PC-9 (cell line): Measurements from ENCODE around the gene AQR. TPM values are rescaled to one million over a fixed set of nuclear protein-coding genes. Genes with fewer than 3 reads are reported as not detected.

Experiments used
- BruUV-seq: library from RNA; stranded (reverse); fragments of 400-500 nt; replicated peaks from 2 replicates; lab custom pipeline; 2021; lab: Mats Ljungman, UMichigan
- CTCF ChIA-PET: fragments of 300-600 bp; sonication (Branson Sonifier 250); formaldehyde crosslinking; loops from one replicate; lab custom pipeline; 2022; ENCODE audit warnings: antibody characterized with exemption; lab: Charles Lee
- POLR2A ChIA-PET: fragments of 300-600 bp; sonication (Branson Sonifier 250); formaldehyde crosslinking; loops from one replicate; lab custom pipeline; 2022; ENCODE audit warnings: antibody characterized with exemption; ENCODE audit not compliant: unreplicated experiment; lab: Charles Lee
- DNase-seq, 2 experiments: peaks; one replicate each; pipeline versions ENCODE4 v3.0.0 to v3.0.0-alpha.2; 2015 to 2022; ENCODE audit warnings: mixed read lengths in 1 of 2
- H2AFZ ChIP-seq: fragments of 200-600 bp; sonication (generic); 2 replicates; pipeline ENCODE4 v1.8.1; 2017; ENCODE audit warnings: antibody characterized with exemption
- H3F3A ChIP-seq: fragments of 200-600 bp; sonication (generic); 2 replicates; pipeline ENCODE4 v1.8.1; 2017; ENCODE audit warnings: antibody characterized with exemption, mild to moderate bottlenecking, low read depth; ENCODE audit not compliant: insufficient read depth
- H3K27ac ChIP-seq: fragments of 200-600 bp; sonication (generic); 2 replicates; pipeline ENCODE4 v1.6.1; 2016; ENCODE audit warnings: mixed run types
- H3K27me3 ChIP-seq: fragments of 200-600 bp; sonication (generic); 2 replicates; pipeline ENCODE4 v1.6.1; 2016; ENCODE audit warnings: low read depth, mixed run types; ENCODE audit not compliant: insufficient read depth
- H3K36me3 ChIP-seq: fragments of 200-600 bp; sonication (generic); 2 replicates; pipeline ENCODE4 v1.6.1; 2016; ENCODE audit warnings: low read depth, mixed run types
- H3K4me1 ChIP-seq: fragments of 200-600 bp; sonication (generic); replicated peaks from 2 replicates; pipeline ENCODE4 v1.6.1; 2016; ENCODE audit warnings: mixed run types; ENCODE audit not compliant: insufficient read depth
- H3K4me2 ChIP-seq: fragments of 200-600 bp; sonication (generic); 2 replicates; pipeline ENCODE4 v1.6.1; 2017; ENCODE audit warnings: mixed run types
- H3K4me3 ChIP-seq: fragments of 200-600 bp; sonication (generic); 2 replicates; pipeline ENCODE4 v1.6.1; 2016; ENCODE audit warnings: mixed run types
- H3K79me2 ChIP-seq: fragments of 200-600 bp; sonication (generic); 2 replicates; pipeline ENCODE4 v1.6.1; 2017; ENCODE audit warnings: low read depth, mixed run types
- H3K9me2 ChIP-seq: fragments of 200-600 bp; sonication (generic); 2 replicates; pipeline ENCODE4 v1.8.1; 2017; ENCODE audit warnings: mild to moderate bottlenecking; ENCODE audit not compliant: insufficient read depth
- H3K9me3 ChIP-seq: fragments of 200-600 bp; sonication (generic); 2 replicates; pipeline ENCODE4 v1.8.1; 2016; ENCODE audit warnings: low read depth; ENCODE audit not compliant: insufficient read depth
- H4K20me1 ChIP-seq: fragments of 200-600 bp; sonication (generic); 2 replicates; pipeline ENCODE4 v1.8.1; 2017; ENCODE audit not compliant: insufficient read depth
- EZH2 ChIP-seq: fragments of 200-600 bp; sonication (generic); IDR thresholded peaks from 2 replicates; pipeline ENCODE4 v1.8.0; 2017; ENCODE audit warnings: antibody characterized with exemption, low read depth
- intact Hi-C: fragments of 100-400 bp; cut with micrococcal nuclease; formaldehyde crosslinking; loops from one replicate; pipeline ENCODE4 v1.10.0; 2022; ENCODE audit not compliant: unreplicated experiment
- total RNA-seq: library from RNA; stranded (reverse); gene quantifications from 2 replicates; pipeline ENCODE4 v1.2.3, GENCODE V29; 2021
- TF ChIP-seq, protein P1 (sequence below): fragments of 200-600 bp; sonication (generic); conservative IDR thresholded peaks from 2 replicates; pipeline ENCODE4 v1.6.1; 2017; ENCODE audit warnings: mixed run types, antibody characterized with exemption, mild to moderate bottlenecking, moderate library complexity

AQR gene
- total RNA-seq, 1 experiment from 2014 or later, result 33.6 TPM

DNA sequence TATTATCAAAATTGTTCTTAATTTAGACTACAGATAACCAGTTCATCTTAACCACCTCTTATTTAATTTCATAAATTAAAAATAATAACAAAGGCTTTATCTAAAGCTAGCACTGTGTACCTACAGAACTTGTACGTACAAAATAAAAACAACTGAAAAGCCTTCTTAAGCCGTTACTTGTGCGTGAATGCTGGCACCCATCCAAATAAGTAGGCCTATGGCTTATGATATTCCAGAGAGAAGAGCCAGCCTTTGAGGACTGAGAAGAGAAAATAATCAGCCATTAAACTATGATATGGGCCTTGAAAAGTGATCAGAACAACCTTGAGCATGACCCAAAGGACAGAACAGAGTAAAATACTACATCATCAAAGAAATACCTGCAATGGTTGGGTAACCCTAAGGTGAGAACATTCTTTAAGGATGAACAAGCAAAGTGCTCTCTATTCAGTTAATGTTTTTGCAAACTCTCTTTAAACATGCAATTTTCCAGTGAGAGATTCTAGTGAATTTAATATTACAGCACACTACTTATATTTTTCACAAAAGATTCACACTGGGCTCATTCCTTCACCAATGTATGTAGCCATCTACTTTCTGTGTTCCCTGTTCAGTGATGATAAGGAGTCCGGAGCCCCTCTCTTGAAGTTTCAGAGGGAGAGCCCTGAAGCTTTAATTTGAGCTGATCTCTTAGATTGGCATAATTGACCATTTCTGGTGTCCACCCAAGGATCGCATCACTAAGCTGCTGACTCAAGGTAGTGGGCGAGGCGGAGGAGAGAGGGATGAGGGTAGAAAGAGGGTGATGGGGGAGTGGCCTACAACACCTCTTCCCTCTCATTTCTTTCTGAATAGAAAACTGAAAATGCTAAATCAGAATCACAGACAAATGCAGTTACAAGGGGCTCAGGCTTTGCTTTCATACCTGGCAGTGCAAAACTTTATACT is 166.5 kb downstream of the AQR start:
- Histone ChIP-seq H3F3A (no peaks in the 10 kb centered on the region), H3K4me1 (no peaks in the 10 kb centered on the region), H3K79me2 (no peaks in the 10 kb centered on the region), H3K27ac (no peak overlapping the region), H2AFZ (no peak overlapping the region), H3K36me3 (no peaks in the 10 kb centered on the region), H3K9me3 (no peaks in the 10 kb centered on the region), H3K27me3 (no peaks in the 10 kb centered on the region), H3K9me2 (no peaks in the 10 kb centered on the region), H3K4me2 (no peak overlapping the region), H4K20me1 (no peaks in the 10 kb centered on the region), H3K4me3 (no peak overlapping the region)
- intact Hi-C loops, result no loop called here
- no TSS peak for BruUV-seq
- POLR2A ChIA-PET, result interaction anchor here (0.6 kb wide), 2 partner anchors 9 to 382 kb away, joined by 3 to 12 read pairs; no protein-coding TSS in a partner anchor
- no peak for DNase-seq
- CTCF ChIA-PET, result no interaction called here
- TF ChIP-seq, protein P1, sequence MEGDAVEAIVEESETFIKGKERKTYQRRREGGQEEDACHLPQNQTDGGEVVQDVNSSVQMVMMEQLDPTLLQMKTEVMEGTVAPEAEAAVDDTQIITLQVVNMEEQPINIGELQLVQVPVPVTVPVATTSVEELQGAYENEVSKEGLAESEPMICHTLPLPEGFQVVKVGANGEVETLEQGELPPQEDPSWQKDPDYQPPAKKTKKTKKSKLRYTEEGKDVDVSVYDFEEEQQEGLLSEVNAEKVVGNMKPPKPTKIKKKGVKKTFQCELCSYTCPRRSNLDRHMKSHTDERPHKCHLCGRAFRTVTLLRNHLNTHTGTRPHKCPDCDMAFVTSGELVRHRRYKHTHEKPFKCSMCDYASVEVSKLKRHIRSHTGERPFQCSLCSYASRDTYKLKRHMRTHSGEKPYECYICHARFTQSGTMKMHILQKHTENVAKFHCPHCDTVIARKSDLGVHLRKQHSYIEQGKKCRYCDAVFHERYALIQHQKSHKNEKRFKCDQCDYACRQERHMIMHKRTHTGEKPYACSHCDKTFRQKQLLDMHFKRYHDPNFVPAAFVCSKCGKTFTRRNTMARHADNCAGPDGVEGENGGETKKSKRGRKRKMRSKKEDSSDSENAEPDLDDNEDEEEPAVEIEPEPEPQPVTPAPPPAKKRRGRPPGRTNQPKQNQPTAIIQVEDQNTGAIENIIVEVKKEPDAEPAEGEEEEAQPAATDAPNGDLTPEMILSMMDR, result no peak
- no peak for TF ChIP-seq EZH2

DNA sequence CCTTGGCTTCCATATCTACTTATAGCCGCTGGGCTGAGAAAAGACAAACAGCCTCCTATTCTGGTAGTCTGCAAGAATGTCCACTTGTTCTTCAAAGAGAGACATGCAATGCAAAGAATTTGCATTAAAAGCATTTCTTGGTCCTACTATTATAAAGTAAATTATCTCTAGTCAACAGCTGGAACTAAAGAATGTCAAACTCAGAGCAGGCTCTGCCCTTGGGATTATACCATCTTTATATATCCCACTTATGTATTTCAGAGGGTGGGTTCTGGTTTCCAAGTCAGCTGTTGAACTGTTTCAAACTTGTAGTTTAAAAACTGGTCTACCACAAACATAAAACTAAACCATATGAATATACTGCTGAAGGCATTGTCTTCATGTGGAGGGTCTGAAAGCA is 167.2 kb downstream of the AQR start:
- ChIA-PET CTCF (no interaction called here), POLR2A (interaction anchor here (0.6 kb wide), 1 partner anchor 33 kb away, joined by 21 read pairs; no protein-coding TSS in a partner anchor)
- Histone ChIP-seq H3K27ac (no peak overlapping the region), H2AFZ (no peak overlapping the region), H3K9me3 (no peaks in the 10 kb centered on the region), H3K36me3 (no peaks in the 10 kb centered on the region), H3F3A (no peaks in the 10 kb centered on the region), H3K4me3 (no peak overlapping the region), H3K9me2 (no peaks in the 10 kb centered on the region), H4K20me1 (no peaks in the 10 kb centered on the region), H3K4me1 (no peaks in the 10 kb centered on the region), H3K4me2 (no peak overlapping the region), H3K79me2 (no peaks in the 10 kb centered on the region), H3K27me3 (no peaks in the 10 kb centered on the region)
- DNase-seq, result no peak
- intact Hi-C loops, result no loop called here
- no peak for TF ChIP-seq EZH2
- TF ChIP-seq, protein P1, result no peak
- no TSS peak for BruUV-seq

Other genes with a start within 250 kb of the AQR start
- not detected in 2 replicates for gene GJD2, start 214.7 kb downstream of the AQR start, total RNA-seq
- not detected in 2 replicates for gene ACTC1, start 174.2 kb downstream of the AQR start, total RNA-seq
- 25.9 and 34.0 TPM in 2 replicates for gene ZNF770, start 18.5 kb upstream of the AQR start, total RNA-seq
- not detected in 2 replicates for gene NANOGP8, start 115.6 kb upstream of the AQR start, total RNA-seq